Activated CD4-positive, CD25-positive, alpha-beta regulatory T cell treated with anti-CD3 and anti-CD28 coated beads, Interleukin-2, amount 50 U/mL, for 16 hours (primary cell): Measurements from ENCODE around the gene ABLIM1.
"Not testable (repeated sequence)": the region's sequence is repeated elsewhere in the genome, so short reads cannot be mapped to it uniquely, and the experiment has no call there.

Experiments used
- DNase-seq: peaks from one replicate; pipeline ENCODE4 v3.0.0-alpha.2; 2020; ENCODE audit warnings: low read depth, low spot score

The ABLIM1 gene

GRCh38 chr10:114658175-114658574, at the start of gene ABLIM1:
TSS of gene ABLIM1 (minus strand) at chr10:114658275. CDS start at chr10:114658200, 75 bp downstream.
- no peak for DNase-seq

DNA sequence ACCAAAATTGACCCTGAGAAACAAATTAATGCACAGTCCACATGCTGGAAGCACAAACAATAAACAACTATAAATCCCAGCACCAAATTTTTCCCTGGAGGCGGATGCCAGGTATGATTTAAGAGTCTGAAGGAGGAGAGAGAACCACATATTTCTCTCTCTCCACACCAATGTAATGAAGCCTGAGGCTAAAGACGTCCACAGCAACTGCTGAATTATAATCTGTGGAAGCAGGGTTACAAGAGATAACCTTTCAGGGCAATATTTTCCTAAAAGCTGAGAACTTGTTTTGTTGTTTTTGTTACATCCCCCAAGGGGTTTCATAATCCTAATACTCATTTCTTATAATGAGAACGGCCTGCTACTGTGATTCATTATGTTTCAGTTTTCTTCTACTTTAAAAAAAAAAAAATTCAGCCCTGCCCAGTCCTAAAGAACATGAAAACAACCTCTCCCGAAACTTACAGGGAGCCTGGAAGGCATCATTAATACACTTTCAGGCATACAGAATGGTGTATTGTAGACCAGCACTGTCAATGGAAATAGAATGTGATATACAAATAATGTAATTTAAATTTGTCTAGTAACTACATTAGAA, 48.5 kb upstream of the ABLIM1 start:
- no peak for DNase-seq

DNA sequence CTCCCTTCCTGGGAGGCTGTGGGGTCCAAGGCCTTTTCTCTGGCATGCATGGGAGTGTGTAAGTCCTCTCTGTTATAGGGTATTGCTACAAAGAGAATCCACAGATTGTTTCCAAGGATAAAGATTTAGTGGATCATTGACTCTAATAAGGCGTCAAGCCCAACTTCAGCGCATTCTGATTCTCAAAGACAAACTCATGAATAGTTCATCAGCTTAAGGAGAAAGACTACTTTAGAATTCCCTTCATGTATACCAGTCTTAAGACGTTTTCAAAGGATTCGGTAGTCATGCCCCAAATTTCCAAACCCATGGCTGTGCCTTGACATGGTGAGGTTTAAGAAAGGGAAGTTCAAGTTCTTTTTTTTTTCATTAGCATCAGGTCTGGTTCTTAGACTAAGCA, 46.6 kb upstream of the ABLIM1 start:
- no peak for DNase-seq

DNA sequence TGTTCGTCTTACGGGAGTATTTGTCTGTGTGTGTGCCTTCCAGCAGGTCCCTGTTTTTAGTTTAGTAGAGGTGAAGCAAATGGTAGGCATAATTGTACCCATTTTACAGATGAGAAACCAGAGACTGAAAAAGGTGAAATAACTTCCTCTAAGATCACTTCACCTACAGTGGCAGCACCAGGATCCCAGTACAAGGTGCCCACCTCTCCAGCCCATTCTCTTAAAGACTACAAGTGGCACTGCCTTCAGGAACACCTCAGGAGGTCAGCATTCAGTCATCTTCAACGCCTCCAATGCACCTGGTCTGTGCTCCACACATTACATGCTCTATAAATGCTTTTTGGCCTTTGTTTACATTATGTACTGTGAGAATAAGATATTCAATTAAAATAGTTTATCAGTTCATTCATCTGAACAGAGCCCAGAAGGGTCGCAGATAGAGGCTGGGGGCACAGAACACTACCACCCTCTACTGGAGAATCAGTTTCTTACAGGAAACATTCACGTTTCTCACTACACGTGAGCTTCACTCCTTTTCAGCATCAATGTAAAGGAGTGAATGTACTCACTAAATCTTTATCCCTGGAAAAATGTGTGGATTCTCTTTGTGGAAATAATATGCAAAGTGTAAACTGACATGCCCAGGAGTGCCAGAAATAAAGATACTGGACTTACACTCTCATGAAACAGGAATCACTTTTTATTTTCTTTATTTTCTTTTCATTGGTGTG, 45.5 kb upstream of the ABLIM1 start:
- DNase-seq = no peak

- DNase-seq = no peak
Measured at GRCh38 chr10:114698271-114699061, 40.4 kb upstream of the ABLIM1 start.

- DNase-seq = no peak
Measured at GRCh38 chr10:114697061-114697598, 39.1 kb upstream of the ABLIM1 start.

DNA sequence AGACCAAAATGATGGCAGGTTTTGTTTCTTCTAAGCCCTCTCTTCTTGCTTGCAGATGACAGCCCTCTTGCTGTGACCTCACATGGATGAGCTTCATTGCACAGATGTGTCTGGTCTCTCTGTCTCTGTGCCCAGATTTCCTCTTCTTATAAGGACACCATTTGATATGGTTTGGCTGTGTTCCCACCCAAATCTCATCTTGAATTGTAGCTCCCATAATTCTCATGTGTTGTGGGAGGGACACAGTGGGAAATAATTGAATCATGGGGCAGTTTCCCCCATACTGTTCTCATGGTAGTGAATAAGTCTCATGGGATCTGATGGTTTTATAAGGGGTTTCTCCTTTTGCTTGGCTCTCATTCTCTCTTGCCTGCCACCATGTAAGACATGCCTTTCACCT, 38.2 kb upstream of the ABLIM1 start:
- not testable (repeated sequence) for DNase-seq

GRCh38 chr10:114694752-114695151, 36.7 kb upstream of the ABLIM1 start:
- no peak for DNase-seq

DNA sequence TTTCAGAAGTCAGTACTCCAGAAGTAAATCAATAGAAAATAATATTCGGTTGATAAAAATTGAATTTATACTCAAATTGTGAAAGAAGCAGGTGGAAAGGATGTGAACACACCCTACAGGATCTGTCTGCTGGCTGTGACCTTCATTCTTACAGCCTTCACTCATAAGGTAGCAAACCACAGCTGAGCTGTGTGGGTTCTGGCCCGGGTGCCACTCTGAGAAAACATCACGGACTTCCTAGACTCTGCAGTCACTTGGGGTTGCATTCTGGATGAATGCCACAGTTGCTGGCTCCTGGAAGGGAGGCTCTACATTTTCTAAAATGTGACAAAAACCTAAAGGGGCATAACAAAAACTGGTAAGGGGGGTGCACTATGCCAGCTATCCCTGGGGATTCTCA, 36.0 kb upstream of the ABLIM1 start:
- no peak for DNase-seq

DNA sequence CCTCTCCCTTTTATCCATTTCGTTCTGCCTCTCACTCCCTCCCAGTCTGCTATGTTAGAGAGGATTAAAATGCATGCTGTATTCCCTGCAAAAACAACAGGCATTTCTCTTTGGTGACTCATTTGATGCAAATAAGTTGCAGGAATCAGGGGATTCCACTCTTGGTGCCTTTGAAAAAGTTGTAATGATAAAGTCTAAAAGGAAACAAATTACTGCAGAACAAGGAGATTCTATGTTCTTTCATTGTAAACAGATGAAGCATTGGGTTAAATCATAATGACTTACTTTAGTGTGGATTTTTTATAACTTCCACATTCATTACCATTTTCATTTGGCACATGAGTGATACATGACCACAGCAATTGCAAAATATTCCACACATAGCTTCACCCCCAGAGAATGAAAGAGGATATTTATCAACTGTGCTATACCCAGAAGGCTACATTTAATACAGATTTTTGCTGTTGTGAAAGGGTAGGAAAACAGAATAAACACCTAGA, 33.4 kb upstream of the ABLIM1 start:
- DNase-seq = no peak

DNA sequence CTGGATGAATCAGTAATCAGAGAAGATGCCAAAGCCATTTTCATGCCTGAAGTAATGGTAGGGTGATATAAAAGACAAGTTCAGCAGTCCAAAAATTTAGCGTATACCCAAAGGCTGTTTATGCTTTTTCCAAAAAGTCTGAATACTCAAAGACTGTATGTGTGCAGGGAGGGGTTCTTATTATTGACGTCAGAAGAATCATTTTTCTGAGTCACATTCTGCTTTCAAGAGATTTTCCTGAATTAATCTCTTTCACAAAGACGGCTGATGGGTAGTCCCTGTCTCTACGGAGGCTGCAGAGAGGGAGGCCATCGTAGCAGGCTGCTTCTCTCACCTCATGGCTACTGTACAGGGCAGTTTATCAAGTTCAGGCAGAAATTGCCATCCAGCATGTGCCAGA, 30.7 kb upstream of the ABLIM1 start:
- DNase-seq = no peak

- DNase-seq = no peak
Measured at GRCh38 chr10:114687459-114687858, 29.4 kb upstream of the ABLIM1 start.

DNA sequence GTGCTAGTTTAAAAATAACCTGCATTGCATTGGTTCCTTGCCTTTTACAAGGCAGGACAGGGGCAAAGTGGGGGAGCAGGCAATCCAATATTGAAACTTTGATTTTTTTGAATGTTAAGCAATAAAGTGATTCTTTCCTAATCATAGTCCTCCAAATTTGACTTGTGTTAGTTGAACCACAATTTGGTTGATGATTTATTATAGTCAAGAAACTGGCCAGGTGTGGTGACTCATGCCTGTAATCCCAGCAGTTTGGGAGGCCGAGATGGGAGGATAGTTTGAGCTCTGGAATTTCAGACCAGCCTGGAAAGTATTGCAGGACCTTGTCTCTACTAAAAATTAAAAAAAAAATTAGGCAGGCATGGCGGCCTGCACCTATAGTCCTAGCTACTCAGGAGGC, 27.9 kb upstream of the ABLIM1 start:
- no peak for DNase-seq

- DNase-seq = no peak
Measured at GRCh38 chr10:114685456-114685855, 27.4 kb upstream of the ABLIM1 start.

DNA sequence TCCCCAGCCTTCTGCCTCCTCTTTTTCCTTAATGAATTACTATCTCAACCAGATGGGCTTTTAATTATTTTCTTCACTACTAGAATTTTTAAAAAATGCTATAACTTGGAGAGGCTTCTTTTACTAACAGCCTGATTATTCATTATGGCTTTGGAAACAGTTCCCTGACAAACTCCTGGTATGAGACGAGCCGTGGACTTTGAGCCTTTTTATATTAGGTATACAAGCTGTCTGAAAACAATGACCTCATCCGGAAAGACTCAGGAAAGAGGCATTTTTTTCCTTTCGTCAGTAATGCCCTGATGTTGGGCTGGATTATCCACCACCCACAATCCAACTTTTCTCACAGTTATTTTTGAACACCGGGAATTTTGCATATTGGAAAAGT, 26.7 kb upstream of the ABLIM1 start:
- DNase-seq = no peak

DNA sequence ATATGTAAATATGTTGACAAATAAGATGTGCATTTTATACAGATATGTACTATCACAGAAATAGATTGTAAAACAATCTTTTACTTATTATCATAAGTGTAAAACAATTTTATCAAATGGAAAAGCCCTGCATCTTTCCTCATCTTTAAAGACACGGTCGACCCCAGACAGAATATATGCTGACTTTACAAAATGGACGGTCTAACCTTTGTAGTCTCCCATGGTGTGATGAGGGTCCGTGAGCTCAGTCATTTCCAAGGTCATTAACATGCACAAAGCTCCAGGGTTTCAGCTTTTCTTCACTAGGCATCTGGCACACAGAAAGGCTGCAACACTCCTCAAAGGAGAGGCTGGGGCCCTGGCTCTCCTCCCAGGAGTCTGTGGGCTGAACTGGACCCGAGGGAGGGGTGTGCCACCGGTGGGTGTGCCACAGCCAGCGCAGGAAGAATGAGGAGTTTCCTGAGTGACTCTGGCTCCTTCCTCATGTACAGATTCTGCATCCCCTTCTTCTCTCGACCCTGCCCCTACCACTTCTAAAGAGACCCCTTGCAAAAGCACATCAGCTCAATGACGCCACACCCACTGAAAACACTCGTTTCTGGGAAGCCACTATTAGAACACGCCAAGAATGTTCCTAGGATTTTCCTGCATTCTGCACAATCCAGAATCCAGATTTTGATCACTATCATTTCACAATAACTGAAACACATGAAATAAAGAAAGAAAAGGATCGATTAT, 26.2 kb upstream of the ABLIM1 start:
- no peak for DNase-seq

DNA sequence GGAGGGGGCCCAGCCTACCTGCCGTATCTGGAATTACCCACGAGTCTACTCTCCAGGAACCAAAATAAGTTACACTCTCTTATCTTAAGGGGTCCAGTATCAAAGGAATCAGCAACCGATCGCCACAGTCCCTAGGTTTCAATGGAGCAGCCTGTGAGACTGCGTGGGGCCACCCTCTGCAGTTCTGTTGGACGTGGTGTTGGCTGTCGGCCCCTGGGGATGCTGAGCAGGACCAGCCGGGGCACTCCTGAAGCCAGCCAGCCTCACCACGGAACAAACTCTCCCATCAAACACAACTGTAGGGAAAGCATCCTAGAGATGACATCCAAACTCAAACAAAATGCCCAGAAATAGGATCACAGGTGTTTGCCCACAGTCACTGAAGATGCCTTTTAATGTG, 25.5 kb upstream of the ABLIM1 start:
- no peak for DNase-seq

- no peak for DNase-seq
Measured at GRCh38 chr10:114683162-114683561, 25.1 kb upstream of the ABLIM1 start.

- no peak for DNase-seq
Measured at GRCh38 chr10:114682532-114682931, 24.5 kb upstream of the ABLIM1 start.

GRCh38 chr10:114682121-114682520, 24.0 kb upstream of the ABLIM1 start:
- DNase-seq = no peak

DNA sequence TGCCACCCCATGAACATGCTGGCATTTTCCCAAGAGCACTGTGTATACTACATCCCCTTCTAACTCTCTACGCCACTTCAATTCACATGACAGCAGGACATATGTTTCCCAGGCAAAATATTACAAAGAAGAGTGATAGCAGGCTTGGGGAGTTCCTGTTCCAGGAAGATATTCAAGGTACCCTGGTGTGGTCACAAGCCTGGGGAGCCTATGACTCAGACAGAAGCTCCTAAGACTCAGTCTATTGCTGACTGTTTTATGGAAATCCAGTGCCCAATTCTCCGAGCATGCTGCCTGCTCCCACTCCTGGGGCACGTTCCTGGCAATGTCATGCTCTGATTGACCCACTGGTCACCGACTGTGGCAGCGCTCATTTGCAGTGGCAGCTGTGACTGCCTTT, 23.5 kb upstream of the ABLIM1 start:
- no peak for DNase-seq
